CD14-positive monocyte (primary cell): Measurements from ENCODE around the gene MEIOSIN. TPM values are rescaled to one million over a fixed set of nuclear protein-coding genes. Genes with fewer than 3 reads are reported as not detected.
A peak's percentile ranks its signal among the peaks of the same experiment; 100 is the strongest.

Experiments
- DNase-seq, 3 donors: peaks; one replicate each; pipeline ENCODE4 v3.0.0-alpha.2; 2011 to 2022
- H2AFZ ChIP-seq: 2 replicates; pipeline ENCODE4 v1.6.0; 2012; ENCODE audit warnings: mild to moderate bottlenecking, low read depth, low read length, inconsistent platforms; ENCODE audit not compliant: insufficient read depth, poor library complexity, severe bottlenecking
- H3K27ac ChIP-seq, 2 donors: 1 replicate in 1 of 2; 2 replicates in 1 of 2; pipeline ENCODE4 v1.5.1; 2012 to 2013; ENCODE audit warnings: low read length in 2 of 2, control low read depth in 1 of 2, inconsistent platforms in 1 of 2, low read depth in 1 of 2, mild to moderate bottlenecking in 1 of 2
- H3K27me3 ChIP-seq, 2 donors: one replicate each; pipeline versions ENCODE4 v1.6.0 to v1.6.1; 2011 to 2013; ENCODE audit warnings: low read length in 2 of 2; ENCODE audit not compliant: control insufficient read depth in 2 of 2, insufficient read depth in 2 of 2
- H3K36me3 ChIP-seq, 2 donors: replicated peaks in 1 of 2; 1 replicate in 1 of 2; 2 replicates in 1 of 2; pipeline versions ENCODE4 v1.5.1 to v1.6.1; 2012 to 2013; ENCODE audit warnings: low read length in 2 of 2, control low read depth in 1 of 2, inconsistent platforms in 1 of 2, mild to moderate bottlenecking in 1 of 2; ENCODE audit not compliant: insufficient read depth in 2 of 2, control insufficient read depth in 1 of 2
- H3K4me1 ChIP-seq, 2 donors: 1 replicate in 1 of 2; 2 replicates in 1 of 2; pipeline versions ENCODE4 v1.5.1 to v1.6.1; 2012 to 2013; ENCODE audit warnings: low read length in 2 of 2, control low read depth in 1 of 2, inconsistent platforms in 1 of 2, mild to moderate bottlenecking in 1 of 2, moderate library complexity in 1 of 2; ENCODE audit not compliant: insufficient read depth in 2 of 2, control insufficient read depth in 1 of 2
- H3K4me2 ChIP-seq: replicated peaks from 2 replicates; pipeline ENCODE3; 2012; ENCODE audit warnings: low read length, moderate library complexity, mild to moderate bottlenecking; ENCODE audit not compliant: poor library complexity, severe bottlenecking; ENCODE audit errors: extremely low read depth
- H3K4me3 ChIP-seq, 3 experiments: fragments of 200-600 bp in 1 of 3; sonication (generic) in 1 of 3; replicated peaks in 1 of 3; 1 replicate in 2 of 3; 2 replicates in 1 of 3; pipeline ENCODE4 v1.5.1; 2011 to 2013; ENCODE audit warnings: low read length in 3 of 3, mild to moderate bottlenecking in 3 of 3, control low read depth in 2 of 3, low read depth in 2 of 3, inconsistent platforms in 1 of 3, moderate library complexity in 1 of 3
- H3K79me2 ChIP-seq: 2 replicates; pipeline ENCODE4 v1.6.0; 2012; ENCODE audit warnings: mild to moderate bottlenecking, control low read depth, inconsistent platforms, low read length, moderate library complexity; ENCODE audit not compliant: insufficient read depth
- H3K9ac ChIP-seq: 2 replicates; pipeline ENCODE4 v1.6.0; 2017; ENCODE audit warnings: low read length, mild to moderate bottlenecking; ENCODE audit not compliant: insufficient read depth, poor library complexity, severe bottlenecking
- H3K9me3 ChIP-seq, 2 donors: replicated peaks in 1 of 2; 1 replicate in 1 of 2; 2 replicates in 1 of 2; pipeline versions ENCODE4 v1.5.1 to v1.6.1; 2012 to 2013; ENCODE audit warnings: low read length in 2 of 2, control low read depth in 1 of 2; ENCODE audit not compliant: control insufficient read depth in 1 of 2, insufficient read depth in 1 of 2
- H4K20me1 ChIP-seq: 2 replicates; pipeline ENCODE4 v1.6.0; 2012; ENCODE audit warnings: mild to moderate bottlenecking, low read length, control low read depth, moderate library complexity; ENCODE audit not compliant: insufficient read depth
- H3K27ac Mint-ChIP-seq, 7 donors: one replicate each; pipeline ENCODE4 v1.8.0; 2020; ENCODE audit warnings: mild to moderate bottlenecking in 7 of 7, mixed read lengths in 7 of 7, moderate library complexity in 6 of 7, inconsistent platforms in 2 of 7
- H3K27me3 Mint-ChIP-seq, 3 donors: one replicate each; pipeline ENCODE4 v1.8.0; 2021 to 2022; ENCODE audit warnings: low read depth in 3 of 3, mild to moderate bottlenecking in 3 of 3, mixed read lengths in 3 of 3, moderate library complexity in 3 of 3, inconsistent platforms in 1 of 3
- H3K36me3 Mint-ChIP-seq, 2 donors: one replicate each; pipeline ENCODE4 v1.8.0; 2020; ENCODE audit warnings: mixed read lengths in 2 of 2, inconsistent platforms in 1 of 2, mild to moderate bottlenecking in 1 of 2
- H3K4me1 Mint-ChIP-seq: one replicate; pipeline ENCODE4 v1.8.0; 2020; ENCODE audit warnings: mild to moderate bottlenecking, mixed read lengths
- H3K4me3 Mint-ChIP-seq, 2 donors: one replicate each; pipeline ENCODE4 v1.8.0; 2020; ENCODE audit warnings: mild to moderate bottlenecking in 2 of 2, mixed read lengths in 2 of 2, moderate library complexity in 1 of 2
- H3K9me3 Mint-ChIP-seq, 7 donors: one replicate each; pipeline ENCODE4 v1.8.0; 2020 to 2022; ENCODE audit warnings: mixed read lengths in 7 of 7, mild to moderate bottlenecking in 6 of 7, moderate library complexity in 6 of 7, inconsistent platforms in 2 of 7
- CTCF ChIP-seq: fragments of 200-600 bp; IDR thresholded peaks from one replicate; pipeline ENCODE4 v1.8.0; 2022; ENCODE audit warnings: antibody characterized with exemption, mild to moderate bottlenecking
- WGBS: methylation state at CpG from one replicate; pipeline ENCODE4 v1.1.5; 2013; ENCODE audit warnings: missing lambda C conversion rate; ENCODE audit not compliant: insufficient coverage; 5-methylcytosine and 5-hydroxymethylcytosine counted together
- intact Hi-C, 2 donors: fragments of 100-400 bp; cut with micrococcal nuclease; formaldehyde crosslinking; loops; one replicate each; pipeline versions ENCODE4 v1.15.0 to v1.15.1; 2023
- polyA plus RNA-seq, 3 donors: library from polyadenylated mRNA; depleted of rRNA in 1 of 3; unstranded in 2 of 3; stranded (reverse) in 1 of 3; fragments of 300-500 nt in 2 of 3; fragments of >200 nt in 1 of 3; fragmentation: Illumina TruSeq in 2 of 3; gene quantifications; 1 replicate in 2 of 3; 2 replicates in 1 of 3; pipeline ENCODE4 v1.2.3, GENCODE V29; 2012 to 2021

MEIOSIN gene
- polyA plus RNA-seq, 3 donors: not detected

DNA sequence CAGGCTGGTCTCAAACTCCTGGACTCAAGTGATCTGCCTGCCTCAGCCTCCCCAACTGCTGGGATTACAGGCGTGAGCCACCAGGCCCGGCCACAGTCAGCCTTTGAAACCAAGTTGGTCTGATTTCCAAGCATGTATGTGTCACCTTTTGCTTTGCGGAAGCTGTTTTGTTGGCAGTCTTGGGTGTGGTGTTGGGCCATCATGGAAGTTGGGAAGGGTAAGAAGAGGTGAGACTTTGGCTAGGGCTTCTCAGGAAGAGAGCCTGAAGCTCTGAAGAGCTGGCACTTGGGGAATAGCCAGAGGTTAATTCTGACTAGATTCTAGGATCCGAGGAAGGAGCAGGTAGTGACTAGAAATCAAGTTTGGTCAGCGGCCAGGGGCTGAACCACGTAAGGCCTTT lies 79.1 kb downstream of the MEIOSIN start:
- H3K36me3 ChIP-seq: no peaks in the 10 kb centered on the region
- H3K4me2 ChIP-seq: no peak overlapping the region
- intact Hi-C loops: no loop called here
- no peak overlapping the region for H2AFZ ChIP-seq
- peaks cover 0 to 6% of the 10 kb centered on the region in 2 donors for H3K9me3 ChIP-seq
- peaks cover 38% of the 10 kb centered on the region for H4K20me1 ChIP-seq
- Mint-ChIP-seq H3K9me3 (peaks cover 0 to 13% (median 0%) of the 10 kb centered on the region in 7 donors), H3K36me3 (peaks cover 0 to 1% of the 10 kb centered on the region in 2 donors), H3K4me1 (peaks cover 18% of the 10 kb centered on the region), H3K27me3 (peaks cover 73 to 86% (median 80%) of the 10 kb centered on the region in 3 donors), H3K27ac (peak overlapping the region in 1 of 7 donors; percentile 50), H3K4me3 (peak overlapping the region in 1 of 2 donors; percentile 61)
- no peaks in the 10 kb centered on the region for H3K79me2 ChIP-seq
- WGBS: 96% methylated on average over 6 of the region's 6 CpGs
- H3K4me1 ChIP-seq: peaks cover 23 to 24% of the 10 kb centered on the region in 2 donors
- H3K27ac ChIP-seq: no peak overlapping the region
- no peak for DNase-seq
- H3K27me3 ChIP-seq: peaks cover 11 to 57% of the 10 kb centered on the region in 2 donors
- H3K9ac ChIP-seq: no peak overlapping the region
- no peak overlapping the region for H3K4me3 ChIP-seq
- TF ChIP-seq CTCF: no peak

Other genes with a start within 250 kb of the MEIOSIN start
- gene RTN2, start 236.4 kb upstream of the MEIOSIN start, polyA plus RNA-seq: 1 to 10 TPM; 1.5 to 2.7 (median 2.3) TPM
- 1 to 10 TPM; 1.3 to 4.3 (median 2.7) TPM for gene PPM1N, start 235.0 kb upstream of the MEIOSIN start, polyA plus RNA-seq
- gene VASP, start 226.0 kb upstream of the MEIOSIN start, polyA plus RNA-seq: 100 to 1,000 TPM; 132 to 154 (median 144) TPM
- 1 to 10 TPM; 4.4 to 6.9 (median 5.6) TPM for gene OPA3, start 148.6 kb upstream of the MEIOSIN start, polyA plus RNA-seq
- gene GPR4, start 131.2 kb upstream of the MEIOSIN start, polyA plus RNA-seq: not detected
- gene EML2, start 94.0 kb upstream of the MEIOSIN start, polyA plus RNA-seq: 10 to 100 TPM; 10.3 to 50.8 (median 11.9) TPM
- not detected for gene GIPR, start 65.2 kb upstream of the MEIOSIN start, polyA plus RNA-seq
- 100 to 1,000 TPM; 251 to 516 (median 491) TPM for gene SNRPD2, start 41.5 kb upstream of the MEIOSIN start, polyA plus RNA-seq
- gene QPCTL, start 40.8 kb upstream of the MEIOSIN start, polyA plus RNA-seq: 1 to 10 TPM in 1 of 3 donors, under 1 TPM in 2; 0.46 to 3.0 (median 0.90) TPM
- gene FBXO46, start 2.5 kb upstream of the MEIOSIN start, polyA plus RNA-seq: 1 to 10 TPM; 3.8 to 6.8 (median 5.5) TPM
- gene SIX5, start 35.8 kb downstream of the MEIOSIN start, polyA plus RNA-seq: under 1 TPM in 1 of 3 donors, not detected in 2; 0.04 TPM
- 1 to 10 TPM in 1 of 3 donors, under 1 TPM in 1, not detected in 1; 0.17 to 3.8 TPM for gene DMPK, start 49.1 kb downstream of the MEIOSIN start, polyA plus RNA-seq
- gene DMWD, start 59.4 kb downstream of the MEIOSIN start, polyA plus RNA-seq: 1 to 10 TPM; 1.5 to 3.4 (median 2.4) TPM
- gene RSPH6A, start 81.9 kb downstream of the MEIOSIN start, polyA plus RNA-seq: not detected
- gene SYMPK, start 129.7 kb downstream of the MEIOSIN start, polyA plus RNA-seq: 10 to 100 TPM in 2 of 3 donors, 1 to 10 TPM in 1; 5.6 to 96.1 (median 15.7) TPM
- gene FOXA3, start 130.9 kb downstream of the MEIOSIN start, polyA plus RNA-seq: not detected
- gene IRF2BP1, start 152.7 kb downstream of the MEIOSIN start, polyA plus RNA-seq: 1 to 10 TPM; 2.0 to 3.9 (median 2.1) TPM
- 1 to 10 TPM in 1 of 3 donors, under 1 TPM in 2; 0.08 to 5.9 (median 0.39) TPM for gene MYPOP, start 169.2 kb downstream of the MEIOSIN start, polyA plus RNA-seq
- gene NANOS2, start 181.3 kb downstream of the MEIOSIN start, polyA plus RNA-seq: not detected
- gene NOVA2, start 240.4 kb downstream of the MEIOSIN start, polyA plus RNA-seq: not detected